ENCODE measurements around the gene LOC128125822.
A peak's percentile ranks its signal among the peaks of the same experiment; 100 is the strongest.

Gene LOC128125822

DNA sequence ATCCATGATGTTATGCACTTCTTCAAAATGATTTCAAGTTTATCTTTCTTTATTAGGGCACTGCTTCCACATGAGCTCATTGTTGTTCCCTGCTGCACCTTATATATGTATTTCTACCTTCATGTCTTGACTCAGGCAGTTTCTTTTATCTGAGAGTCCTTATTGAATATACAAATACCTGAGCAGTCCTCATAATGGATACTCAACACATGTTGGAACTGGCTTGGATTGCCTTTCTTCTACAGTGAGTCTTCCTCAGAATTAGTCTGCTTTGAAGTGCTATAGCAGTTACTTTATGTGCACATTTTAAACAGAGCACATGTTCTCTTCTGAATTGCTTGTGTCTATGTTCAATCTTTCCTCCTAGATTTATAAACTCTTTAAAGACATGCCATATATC, 45.3 kb upstream of the LOC128125822 start:
- DNase-seq (ENCODE audit: insufficient read length, low spot score, missing footprints) = no peak
- TF ChIP-seq CTCF (IDR thresholded peaks at IDR 0.05; ENCODE audit: extremely low read depth, low read depth, low read length) = no peak
- no peak overlapping the region for H3K4me3 ChIP-seq (ENCODE audit: insufficient read depth, low read length)
- no peaks in the 10 kb centered on the region for H3K9me3 ChIP-seq (ENCODE audit: low read depth, low read length)
- H3K4me1 ChIP-seq (ENCODE audit: insufficient read depth, low read length) = peaks cover 16% of the 10 kb centered on the region
- peak overlapping the region; percentile 47 for H3K27ac ChIP-seq (ENCODE audit: low read depth, low read length)
- H3K4me2 ChIP-seq (ENCODE audit: insufficient read depth, low read length) = no peak overlapping the region
- H2AFZ ChIP-seq (ENCODE audit: low read length) = no peak overlapping the region
- H3K27me3 ChIP-seq (ENCODE audit: insufficient read depth, low read length) = no peaks in the 10 kb centered on the region
- H3K36me3 ChIP-seq (ENCODE audit: insufficient read depth, low read length) = no peaks in the 10 kb centered on the region
- H3K79me2 ChIP-seq (ENCODE audit: insufficient read depth, low read length) = no peaks in the 10 kb centered on the region
- H4K20me1 ChIP-seq (ENCODE audit: insufficient read depth, low read length) = no peaks in the 10 kb centered on the region

GRCh38 chr6:63527658-63528514, 44.4 kb upstream of the LOC128125822 start:
- Histone ChIP-seq H3K27ac (ENCODE audit: low read depth, low read length) (peak overlapping the region; percentile 74), H3K79me2 (ENCODE audit: insufficient read depth, low read length) (no peaks in the 10 kb centered on the region), H3K4me3 (ENCODE audit: insufficient read depth, low read length) (no peak overlapping the region), H3K4me2 (ENCODE audit: insufficient read depth, low read length) (peak overlapping the region; percentile 55), H3K9me3 (ENCODE audit: low read depth, low read length) (no peaks in the 10 kb centered on the region), H3K27me3 (ENCODE audit: insufficient read depth, low read length) (no peaks in the 10 kb centered on the region), H4K20me1 (ENCODE audit: insufficient read depth, low read length) (no peaks in the 10 kb centered on the region), H3K36me3 (ENCODE audit: insufficient read depth, low read length) (no peaks in the 10 kb centered on the region), H2AFZ (ENCODE audit: low read length) (no peak overlapping the region), H3K4me1 (ENCODE audit: insufficient read depth, low read length) (peaks cover 16% of the 10 kb centered on the region)
- no peak for TF ChIP-seq CTCF (IDR thresholded peaks at IDR 0.05; ENCODE audit: extremely low read depth, low read depth, low read length)
- peak; percentile 75 for DNase-seq (ENCODE audit: insufficient read length, low spot score, missing footprints)

- Histone ChIP-seq H4K20me1 (ENCODE audit: insufficient read depth, low read length) (no peaks in the 10 kb centered on the region), H3K4me3 (ENCODE audit: insufficient read depth, low read length) (no peak overlapping the region), H3K9me3 (ENCODE audit: low read depth, low read length) (no peaks in the 10 kb centered on the region), H3K4me1 (ENCODE audit: insufficient read depth, low read length) (peaks cover 16% of the 10 kb centered on the region), H3K4me2 (ENCODE audit: insufficient read depth, low read length) (peak overlapping the region; percentile 44), H3K27me3 (ENCODE audit: insufficient read depth, low read length) (no peaks in the 10 kb centered on the region), H2AFZ (ENCODE audit: low read length) (no peak overlapping the region), H3K36me3 (ENCODE audit: insufficient read depth, low read length) (no peaks in the 10 kb centered on the region), H3K27ac (ENCODE audit: low read depth, low read length) (no peak overlapping the region), H3K79me2 (ENCODE audit: insufficient read depth, low read length) (no peaks in the 10 kb centered on the region)
- TF ChIP-seq CTCF (IDR thresholded peaks at IDR 0.05; ENCODE audit: extremely low read depth, low read depth, low read length) = no peak
- DNase-seq (ENCODE audit: insufficient read length, low spot score, missing footprints) = no peak
These were observed 42.8 kb upstream of the LOC128125822 start for GRCh38 chr6:63529498-63529897.

DNA sequence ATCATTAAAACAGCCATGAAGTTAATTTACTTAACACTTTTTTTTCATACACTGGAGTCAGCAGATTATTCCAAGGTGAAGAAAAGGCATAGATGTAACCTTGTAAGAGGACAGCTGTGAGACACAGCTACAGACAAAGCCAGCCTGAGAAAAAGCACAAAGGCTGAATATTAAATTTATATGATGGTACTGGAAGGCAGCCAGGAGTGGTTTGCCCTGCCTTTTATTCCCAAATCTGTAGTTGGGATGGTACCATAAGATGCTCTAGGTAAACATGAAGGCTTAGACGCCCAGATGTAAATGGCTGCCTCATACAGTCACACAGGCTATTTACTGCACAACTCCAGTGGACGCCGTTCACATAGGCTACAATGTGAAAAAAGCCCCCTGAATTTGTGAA, 42.1 kb upstream of the LOC128125822 start:
- Histone ChIP-seq H2AFZ (ENCODE audit: low read length) (no peak overlapping the region), H3K4me2 (ENCODE audit: insufficient read depth, low read length) (no peak overlapping the region), H4K20me1 (ENCODE audit: insufficient read depth, low read length) (no peaks in the 10 kb centered on the region)

More for the DNA sequence above, 42.1 kb upstream of the LOC128125822 start:
- no peak for TF ChIP-seq CTCF (IDR thresholded peaks at IDR 0.05; ENCODE audit: extremely low read depth, low read depth, low read length)
- Histone ChIP-seq H3K79me2 (ENCODE audit: insufficient read depth, low read length) (no peaks in the 10 kb centered on the region), H3K36me3 (ENCODE audit: insufficient read depth, low read length) (no peaks in the 10 kb centered on the region), H3K4me1 (ENCODE audit: insufficient read depth, low read length) (peaks cover 16% of the 10 kb centered on the region), H3K27me3 (ENCODE audit: insufficient read depth, low read length) (no peaks in the 10 kb centered on the region), H3K9me3 (ENCODE audit: low read depth, low read length) (no peaks in the 10 kb centered on the region), H3K27ac (ENCODE audit: low read depth, low read length) (no peak overlapping the region), H3K4me3 (ENCODE audit: insufficient read depth, low read length) (no peak overlapping the region)
- no peak for DNase-seq (ENCODE audit: insufficient read length, low spot score, missing footprints)

All from osteoblast (primary cell).